ENCODE results near the gene NLRP1.

NLRP1 gene

GRCh38 chr17:5552841-5553240 is 31.5 kb downstream of the NLRP1 start:
- DNase-seq, result no peak

- no peak for DNase-seq
These were observed 39.0 kb downstream of the NLRP1 start for GRCh38 chr17:5545051-5545987.

GRCh38 chr17:5544115-5544514 is 40.2 kb downstream of the NLRP1 start:
- no peak for DNase-seq

- no peak for DNase-seq
These were observed 42.6 kb downstream of the NLRP1 start for GRCh38 chr17:5541610-5542202.

- no peak for DNase-seq
These were observed 44.0 kb downstream of the NLRP1 start for GRCh38 chr17:5540321-5540720.

- no peak for DNase-seq
These were observed 45.0 kb downstream of the NLRP1 start for GRCh38 chr17:5539286-5539685.

GRCh38 chr17:5536866-5537650 is 47.3 kb downstream of the NLRP1 start:
- peak; percentile 20 for DNase-seq

- DNase-seq, result no peak
These were observed 48.9 kb downstream of the NLRP1 start for GRCh38 chr17:5535436-5535835.

- no peak for DNase-seq
These were observed 50.6 kb downstream of the NLRP1 start for GRCh38 chr17:5533486-5534315.

- DNase-seq, result no peak
These were observed 51.7 kb downstream of the NLRP1 start for GRCh38 chr17:5532581-5532980.

- no peak for DNase-seq
These were observed 53.3 kb downstream of the NLRP1 start for GRCh38 chr17:5531085-5531418.

- DNase-seq, result no peak
These were observed 53.8 kb downstream of the NLRP1 start for GRCh38 chr17:5530265-5531084.

- DNase-seq, result no peak
These were observed 56.6 kb downstream of the NLRP1 start for GRCh38 chr17:5527601-5528250.

- peak; percentile 96 for DNase-seq
These were observed 57.3 kb downstream of the NLRP1 start for GRCh38 chr17:5526821-5527598.

- no peak for DNase-seq
These were observed 61.1 kb downstream of the NLRP1 start for GRCh38 chr17:5523249-5523648.

- DNase-seq, result no peak
These were observed 61.8 kb downstream of the NLRP1 start for GRCh38 chr17:5522476-5522875.

- DNase-seq, result peak; percentile 96
These were observed 68.1 kb downstream of the NLRP1 start for GRCh38 chr17:5516060-5516792.

GRCh38 chr17:5514976-5515375 is 69.3 kb downstream of the NLRP1 start:
- DNase-seq, result no peak

- no peak for DNase-seq
These were observed 70.7 kb downstream of the NLRP1 start for GRCh38 chr17:5513628-5514027.

Measured in fibroblast of skin of right quadriceps (primary cell).